ENCODE results near the gene OR51B5. TPM values are rescaled to one million over a fixed set of nuclear protein-coding genes. Genes with fewer than 3 reads are reported as not detected.
"Not testable (repeated sequence)": the region's sequence is repeated elsewhere in the genome, so short reads cannot be mapped to it uniquely, and the experiment has no call there.

The OR51B5 gene
- total and polyA plus RNA-seq, 2 donors (not counting 1 experiment from before 2014, with no cell fraction given), result 0.06 to 0.17 TPM

GRCh38 chr11:5364214-5364613 lies 20.9 kb upstream of the OR51B5 start:
- peak overlapping the region; percentile 21 for H3K4me2 ChIP-seq (ENCODE audit: extremely low read depth, insufficient read depth, low read length)

GRCh38 chr11:5363679-5364078 lies 20.4 kb upstream of the OR51B5 start:
- Histone ChIP-seq H3K4me3 (replicated peaks in 1 of 4; ENCODE audit: control extremely low read depth in 1 of 4, insufficient read depth in 1 of 4, low read depth in 3 of 4, low read length in 4 of 4) (no peak overlapping the region), H3K4me2 (ENCODE audit: extremely low read depth, insufficient read depth, low read length) (no peak overlapping the region), H3K4me1 (ENCODE audit: control insufficient read depth, extremely low read depth, insufficient read depth, low read length) (peaks cover 25% of the 10 kb centered on the region), H2AFZ (ENCODE audit: low read length) (no peak overlapping the region), H3K79me2 (ENCODE audit: control insufficient read depth, insufficient read depth, low read length) (no peaks in the 10 kb centered on the region), H3K27me3 (ENCODE audit: control insufficient read depth, insufficient read depth, low read length) (no peaks in the 10 kb centered on the region), H3K27ac (ENCODE audit: insufficient read depth, low read length) (peak overlapping the region; percentile 84), H3K9me3 (ENCODE audit: control insufficient read depth, insufficient read depth, low read depth, low read length) (no peaks in the 10 kb centered on the region), H4K20me1 (ENCODE audit: control insufficient read depth, extremely low read depth, insufficient read depth, low read length) (no peaks in the 10 kb centered on the region), H3K36me3 (ENCODE audit: control insufficient read depth, insufficient read depth, low read length) (no peaks in the 10 kb centered on the region), H3K9ac (ENCODE audit: insufficient read depth, low read length) (no peak overlapping the region)
- DNase-seq (ENCODE audit: low read depth in 2 of 2), result no peak
- TF ChIP-seq CTCF (conservative IDR thresholded peaks at IDR 0.05 in 1 of 2, IDR thresholded peaks at IDR 0.05 in 1 of 2; ENCODE audit: low read depth in 1 of 2, low read length in 2 of 2) (no peak), EZH2 (IDR thresholded peaks at IDR 0.05; ENCODE audit: low read length, missing control alignments) (no peak)

More at GRCh38 chr11:5364214-5364613, 20.9 kb upstream of the OR51B5 start:
- peak; percentile 63 to 90 for DNase-seq (ENCODE audit: low read depth in 2 of 2)
- no peak overlapping the region for H2AFZ ChIP-seq (ENCODE audit: low read length)
- no peaks in the 10 kb centered on the region for H4K20me1 ChIP-seq (ENCODE audit: control insufficient read depth, extremely low read depth, insufficient read depth, low read length)
- H3K4me1 ChIP-seq (ENCODE audit: control insufficient read depth, extremely low read depth, insufficient read depth, low read length), result peaks cover 25% of the 10 kb centered on the region
- no peak for TF ChIP-seq EZH2 (IDR thresholded peaks at IDR 0.05; ENCODE audit: low read length, missing control alignments)
- TF ChIP-seq CTCF (conservative IDR thresholded peaks at IDR 0.05 in 1 of 2, IDR thresholded peaks at IDR 0.05 in 1 of 2; ENCODE audit: low read depth in 1 of 2, low read length in 2 of 2), result no peak
- H3K4me3 ChIP-seq (replicated peaks in 1 of 4; ENCODE audit: control extremely low read depth in 1 of 4, insufficient read depth in 1 of 4, low read depth in 3 of 4, low read length in 4 of 4), result no peak overlapping the region
- no peaks in the 10 kb centered on the region for H3K9me3 ChIP-seq (ENCODE audit: control insufficient read depth, insufficient read depth, low read depth, low read length)
- peak overlapping the region; percentile 84 for H3K27ac ChIP-seq (ENCODE audit: insufficient read depth, low read length)
- H3K36me3 ChIP-seq (ENCODE audit: control insufficient read depth, insufficient read depth, low read length), result no peaks in the 10 kb centered on the region
- H3K27me3 ChIP-seq (ENCODE audit: control insufficient read depth, insufficient read depth, low read length), result no peaks in the 10 kb centered on the region
- H3K79me2 ChIP-seq (ENCODE audit: control insufficient read depth, insufficient read depth, low read length), result no peaks in the 10 kb centered on the region
- no peak overlapping the region for H3K9ac ChIP-seq (ENCODE audit: insufficient read depth, low read length)

- H3K36me3 ChIP-seq (ENCODE audit: control insufficient read depth, insufficient read depth, low read length), result no peaks in the 10 kb centered on the region
- peaks cover 22% of the 10 kb centered on the region for H3K4me1 ChIP-seq (ENCODE audit: control insufficient read depth, extremely low read depth, insufficient read depth, low read length)
- no peak for TF ChIP-seq CTCF (conservative IDR thresholded peaks at IDR 0.05 in 1 of 2, IDR thresholded peaks at IDR 0.05 in 1 of 2; ENCODE audit: low read depth in 1 of 2, low read length in 2 of 2)
- no peak for TF ChIP-seq EZH2 (IDR thresholded peaks at IDR 0.05; ENCODE audit: low read length, missing control alignments)
- no peak overlapping the region for H2AFZ ChIP-seq (ENCODE audit: low read length)
- no peak overlapping the region for H3K9ac ChIP-seq (ENCODE audit: insufficient read depth, low read length)
- H3K4me2 ChIP-seq (ENCODE audit: extremely low read depth, insufficient read depth, low read length), result no peak overlapping the region
- H3K27ac ChIP-seq (ENCODE audit: insufficient read depth, low read length), result no peak overlapping the region
- H3K27me3 ChIP-seq (ENCODE audit: control insufficient read depth, insufficient read depth, low read length), result no peaks in the 10 kb centered on the region
- no peaks in the 10 kb centered on the region for H3K79me2 ChIP-seq (ENCODE audit: control insufficient read depth, insufficient read depth, low read length)
- H3K4me3 ChIP-seq (replicated peaks in 1 of 4; ENCODE audit: control extremely low read depth in 1 of 4, insufficient read depth in 1 of 4, low read depth in 3 of 4, low read length in 4 of 4), result no peak overlapping the region
- no peaks in the 10 kb centered on the region for H4K20me1 ChIP-seq (ENCODE audit: control insufficient read depth, extremely low read depth, insufficient read depth, low read length)
- peak in 1 of 2 donors; percentile 65 for DNase-seq (ENCODE audit: low read depth in 2 of 2)
- H3K9me3 ChIP-seq (ENCODE audit: control insufficient read depth, insufficient read depth, low read depth, low read length), result no peaks in the 10 kb centered on the region
Measured at GRCh38 chr11:5362017-5362625, 18.8 kb upstream of the OR51B5 start.

- not testable (repeated sequence) for H4K20me1 ChIP-seq (ENCODE audit: control insufficient read depth, extremely low read depth, insufficient read depth, low read length); H3K4me1 ChIP-seq (ENCODE audit: control insufficient read depth, extremely low read depth, insufficient read depth, low read length); H3K4me2 ChIP-seq (ENCODE audit: extremely low read depth, insufficient read depth, low read length); H3K9me3 ChIP-seq (ENCODE audit: control insufficient read depth, insufficient read depth, low read depth, low read length); H2AFZ ChIP-seq (ENCODE audit: low read length); H3K27me3 ChIP-seq (ENCODE audit: control insufficient read depth, insufficient read depth, low read length); H3K27ac ChIP-seq (ENCODE audit: insufficient read depth, low read length); H3K36me3 ChIP-seq (ENCODE audit: control insufficient read depth, insufficient read depth, low read length); H3K79me2 ChIP-seq (ENCODE audit: control insufficient read depth, insufficient read depth, low read length); H3K9ac ChIP-seq (ENCODE audit: insufficient read depth, low read length); H3K4me3 ChIP-seq (replicated peaks in 1 of 4; ENCODE audit: control extremely low read depth in 1 of 4, insufficient read depth in 1 of 4, low read depth in 3 of 4, low read length in 4 of 4); DNase-seq (ENCODE audit: low read depth in 2 of 2)
Measured at GRCh38 chr11:5356031-5356430, 12.7 kb upstream of the OR51B5 start.
